Airway epithelial cell (primary cell): ENCODE data around the gene MKNK1. TPM values are rescaled to one million over a fixed set of nuclear protein-coding genes. Genes with fewer than 3 reads are reported as not detected.

Source experiments
- total RNA-seq: library from RNA; depleted of rRNA; stranded (reverse); fragments of >200 nt; gene quantifications from 2 replicates; pipeline ENCODE4 v1.2.3, GENCODE V29; 2015

The MKNK1 gene
- total RNA-seq: 20.6 and 23.6 TPM in 2 replicates

DNA sequence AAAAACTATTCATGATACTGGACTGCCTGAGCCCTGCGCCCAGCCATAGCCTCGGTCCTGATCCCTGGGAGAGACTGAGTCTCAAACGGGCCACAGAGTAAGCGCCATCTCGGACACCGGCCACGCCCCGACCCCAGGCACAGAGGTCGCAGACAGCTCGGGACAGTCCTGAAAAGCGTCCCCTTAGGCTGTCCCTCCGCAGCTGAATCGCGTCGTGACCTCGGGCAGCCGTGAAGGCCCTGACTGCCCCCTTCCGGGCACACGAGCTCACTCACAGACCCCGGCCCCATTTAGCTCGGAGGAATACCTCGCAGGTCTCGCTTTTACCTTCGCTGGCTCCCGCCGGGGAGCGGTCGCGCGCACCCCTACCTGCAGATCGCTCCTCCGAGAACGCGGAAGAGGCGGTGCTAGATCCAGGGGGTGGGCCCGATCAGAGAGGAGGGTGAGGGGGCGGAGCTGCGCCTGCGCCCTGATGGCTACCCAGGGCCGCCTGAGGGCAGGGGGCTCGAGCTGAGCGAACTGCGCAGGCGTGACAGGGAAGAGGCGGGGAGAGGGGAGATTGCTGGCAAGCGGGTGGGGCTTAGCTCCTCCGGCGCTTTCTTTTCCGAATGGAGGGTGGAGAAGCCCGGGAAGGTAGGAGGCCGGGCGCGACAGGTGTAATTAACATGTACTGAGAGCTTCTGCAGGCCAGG is at the start of gene MKNK1:
TSS of gene MKNK1 (minus strand) at position 411 of the 692 bp plus-strand sequence. CDS start 20,941 bp downstream, outside the sequence.

DNA sequence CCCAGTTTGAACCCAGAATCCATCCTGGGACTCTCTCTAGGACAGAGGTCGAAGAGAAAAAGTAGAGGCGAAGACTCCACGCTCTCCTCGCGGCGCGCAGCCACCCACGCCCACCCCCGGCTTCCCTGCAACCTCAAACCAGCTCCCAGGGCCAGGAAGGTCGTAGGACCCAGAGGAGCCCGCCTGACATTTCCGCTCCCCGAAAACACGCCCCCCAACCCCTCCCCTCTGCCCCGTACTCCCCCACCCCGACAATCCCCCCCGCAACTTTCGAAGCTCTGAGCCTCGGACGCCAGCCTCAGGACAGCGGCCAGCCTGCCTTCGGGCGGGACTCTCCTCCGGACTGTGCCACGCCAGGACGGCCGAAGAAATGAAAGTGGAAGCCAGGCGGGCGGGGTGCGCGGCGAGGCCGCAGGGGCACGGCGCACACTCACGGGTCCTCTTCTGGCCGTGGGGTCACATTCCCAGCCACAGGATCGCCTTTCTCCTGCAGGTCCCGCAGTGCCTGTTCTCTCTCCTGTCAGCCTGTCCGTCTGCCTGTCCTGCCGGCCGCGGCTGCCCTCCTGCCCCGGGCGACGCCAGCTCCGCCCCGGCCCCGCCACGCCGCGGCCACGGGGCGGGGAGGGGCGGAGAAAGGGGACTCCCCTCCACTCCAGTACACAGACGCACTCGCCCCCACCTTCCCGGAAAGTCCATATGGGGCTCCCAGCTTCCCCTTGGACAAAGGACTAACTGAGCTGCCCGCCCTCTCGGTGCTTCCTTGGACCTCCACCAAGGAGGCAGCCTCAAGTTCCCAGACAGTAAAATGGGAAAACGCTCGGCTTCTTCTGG is 12.4 kb upstream of the MKNK1 start, which contains the start of gene MOB3C:
TSS of gene MOB3C (minus strand) at position 535 of the 831 bp plus-strand sequence. CDS start 3,490 bp downstream, outside the sequence.

GRCh38 chr1:46551597-46552095 is 52.4 kb downstream of the MKNK1 start, which contains the start of gene KNCN:
Gene KNCN, minus strand, starts transcription at chr1:46551647. Its CDS starts 432 bp downstream, at chr1:46551215.

Other genes with a start within 250 kb of the MKNK1 start
- 11.1 and 20.8 TPM in 2 replicates for gene FAAH, start 210.0 kb downstream of the MKNK1 start, total RNA-seq
- gene DMBX1, start 114.4 kb downstream of the MKNK1 start, total RNA-seq: not detected in 2 replicates
- gene KNCN, start 52.6 kb downstream of the MKNK1 start, total RNA-seq: not detected in 2 replicates
- 8.9 and 11.5 TPM in 2 replicates for gene MOB3C, start 12.5 kb upstream of the MKNK1 start, total RNA-seq
- gene ATPAF1, start 64.1 kb upstream of the MKNK1 start, total RNA-seq: 36.5 and 48.3 TPM in 2 replicates
- gene TEX38, start 67.6 kb upstream of the MKNK1 start, total RNA-seq: not detected in 2 replicates
- 45.2 and 62.9 TPM in 2 replicates for gene EFCAB14, start 114.8 kb upstream of the MKNK1 start, total RNA-seq
- 3.3 and 10.6 TPM in 2 replicates for gene CYP4B1, start 194.8 kb upstream of the MKNK1 start, total RNA-seq